ENCODE measurements around the gene MAGI1.

MAGI1 gene

GRCh38 chr3:65829228-65829627 lies 209.5 kb downstream of the MAGI1 start:
- no peak overlapping the region for H3K27ac ChIP-seq
- no peak for TF ChIP-seq ZFX (IDR thresholded peaks at IDR 0.05)
- no peak for TF ChIP-seq CTCF (conservative IDR thresholded peaks at IDR 0.05)

GRCh38 chr3:65828706-65829105 lies 210.0 kb downstream of the MAGI1 start:
- no peak overlapping the region for H3K27ac ChIP-seq
- TF ChIP-seq ZFX (IDR thresholded peaks at IDR 0.05) (no peak), CTCF (conservative IDR thresholded peaks at IDR 0.05) (no peak)

- H3K27ac ChIP-seq = no peak overlapping the region
- TF ChIP-seq ZFX (IDR thresholded peaks at IDR 0.05) = no peak
- TF ChIP-seq CTCF (conservative IDR thresholded peaks at IDR 0.05) = no peak
These were observed 211.6 kb downstream of the MAGI1 start for GRCh38 chr3:65827076-65827475.

GRCh38 chr3:65824166-65824565 lies 214.6 kb downstream of the MAGI1 start:
- no peak for TF ChIP-seq CTCF (conservative IDR thresholded peaks at IDR 0.05)
- no peak for TF ChIP-seq ZFX (IDR thresholded peaks at IDR 0.05)
- H3K27ac ChIP-seq = no peak overlapping the region

GRCh38 chr3:65820600-65820999 lies 218.1 kb downstream of the MAGI1 start:
- no peak overlapping the region for H3K27ac ChIP-seq
- TF ChIP-seq CTCF (conservative IDR thresholded peaks at IDR 0.05) (no peak), ZFX (IDR thresholded peaks at IDR 0.05) (no peak)

- H3K27ac ChIP-seq = no peak overlapping the region
- TF ChIP-seq CTCF (conservative IDR thresholded peaks at IDR 0.05) = no peak
- TF ChIP-seq ZFX (IDR thresholded peaks at IDR 0.05) = no peak
These were observed 218.8 kb downstream of the MAGI1 start for GRCh38 chr3:65819896-65820295.

- no peak overlapping the region for H3K27ac ChIP-seq
- TF ChIP-seq ZFX (IDR thresholded peaks at IDR 0.05) (no peak), CTCF (conservative IDR thresholded peaks at IDR 0.05) (no peak)
These were observed 221.1 kb downstream of the MAGI1 start for GRCh38 chr3:65817553-65818126.

All from C4-2B (cell line).